ENCODE measurements around the gene JUNB. TPM values are rescaled to one million over a fixed set of nuclear protein-coding genes. Genes with fewer than 3 reads are reported as not detected.

The JUNB gene
- total and polyA plus RNA-seq, 2 of the 13 experiments (the other 11 are each of a cell fraction or from before 2014, with no cell fraction given), result 7.7 to 8.2 TPM

- TF ChIP-seq FOXP4 (CRISPR knock-in tag; IDR thresholded peaks at IDR 0.05) (peak; percentile 52), STAT5B (CRISPR knock-in tag; IDR thresholded peaks at IDR 0.05) (0 out of 2 replicates have a peak, but pooled peaks have one; percentile 13), PHF5A (CRISPR knock-in tag; IDR thresholded peaks at IDR 0.05; ENCODE audit: low read depth, unreplicated experiment) (peak; percentile 60), ELF1 (CRISPR knock-in tag; IDR thresholded peaks at IDR 0.05) (0 out of 2 replicates have a peak, but pooled peaks have one; percentile 31), ZNF891 (CRISPR knock-in tag; IDR thresholded peaks at IDR 0.05) (peak; percentile 54; the same call in 1 of the 2 replicates), E2F1 (CRISPR knock-in tag; IDR thresholded peaks at IDR 0.05) (no peak), ZNF547 (CRISPR knock-in tag; IDR thresholded peaks at IDR 0.05) (peak; percentile 93), ZNF44 (CRISPR knock-in tag; IDR thresholded peaks at IDR 0.05) (peak; percentile 60; the same call in 1 of the 2 replicates), SP140L (CRISPR knock-in tag; IDR thresholded peaks at IDR 0.05; ENCODE audit: borderline replicate concordance) (no peak), ETV5 (CRISPR knock-in tag; IDR thresholded peaks at IDR 0.05; ENCODE audit: borderline replicate concordance) (peak; percentile 42; the same call in 1 of the 2 replicates), ZBTB4 (CRISPR knock-in tag; IDR thresholded peaks at IDR 0.05; ENCODE audit: borderline replicate concordance) (peak; percentile 64; the same call in 1 of the 2 replicates), EP300 (IDR thresholded peaks at IDR 0.05; ENCODE audit: low read depth in 2 of 2, low read length in 2 of 2) (no peak), EP300 (CRISPR knock-in tag; IDR thresholded peaks at IDR 0.05; ENCODE audit: borderline replicate concordance) (no peak; the same call in 1 of the 2 replicates), HOXA3 (CRISPR knock-in tag; IDR thresholded peaks at IDR 0.05) (peak; percentile 86), E2F5 (CRISPR knock-in tag; conservative IDR thresholded peaks at IDR 0.05) (peak; percentile 79), MLLT10 (CRISPR knock-in tag; IDR thresholded peaks at IDR 0.05) (no peak), ZNF350 (CRISPR knock-in tag; IDR thresholded peaks at IDR 0.05; ENCODE audit: borderline replicate concordance, low read depth) (peak; percentile 52), PAWR (CRISPR knock-in tag; IDR thresholded peaks at IDR 0.05; ENCODE audit: borderline replicate concordance) (0 out of 2 replicates have a peak, but pooled peaks have one; percentile 40)
- TF ChIP-seq, protein P1, sequence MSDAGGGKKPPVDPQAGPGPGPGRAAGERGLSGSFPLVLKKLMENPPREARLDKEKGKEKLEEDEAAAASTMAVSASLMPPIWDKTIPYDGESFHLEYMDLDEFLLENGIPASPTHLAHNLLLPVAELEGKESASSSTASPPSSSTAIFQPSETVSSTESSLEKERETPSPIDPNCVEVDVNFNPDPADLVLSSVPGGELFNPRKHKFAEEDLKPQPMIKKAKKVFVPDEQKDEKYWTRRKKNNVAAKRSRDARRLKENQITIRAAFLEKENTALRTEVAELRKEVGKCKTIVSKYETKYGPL (CRISPR knock-in tag; IDR thresholded peaks at IDR 0.05), result no peak
Observed at GRCh38 chr19:12801466-12802266, 10.4 kb downstream of the JUNB start, which contains the start of the genes PRDX2 and THSD8 (continued).

All from HepG2 (cell line).